ENCODE results near the gene REL.
"Not testable (repeated sequence)": the region's sequence is repeated elsewhere in the genome, so short reads cannot be mapped to it uniquely, and the experiment has no call there.

Gene REL

DNA sequence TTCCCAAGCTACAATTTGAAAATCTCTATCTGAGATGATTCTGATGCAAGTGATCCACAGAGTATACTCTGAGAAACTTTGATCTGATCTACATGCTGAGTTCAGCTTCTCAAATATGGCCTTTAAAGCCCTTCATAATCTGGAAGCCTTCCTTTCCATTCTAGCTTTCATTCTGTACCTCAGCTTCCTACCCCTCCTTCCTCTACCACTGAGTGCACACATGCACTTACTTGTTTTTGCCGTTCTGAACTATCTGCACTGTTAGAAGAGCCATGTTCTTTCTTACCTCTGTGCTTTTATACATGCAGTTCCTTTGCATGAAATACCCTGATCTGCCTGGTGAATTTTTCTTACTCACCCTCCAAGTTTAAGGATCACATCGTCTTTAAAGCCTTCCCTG is 25.0 kb downstream of the REL start:
- Histone ChIP-seq H3K36me3 (replicated peaks) (no peaks in the 10 kb centered on the region), H3K27me3 (replicated peaks) (no peaks in the 10 kb centered on the region), H3K4me3 (ENCODE audit: low read depth, low read length) (no peak overlapping the region), H3K27ac (no peak overlapping the region)
- in situ Hi-C loops (cut with HindIII; ENCODE audit: low pct_ligation_motif_present, low sequenced_read_pairs), result no loop called here
- DNase-seq, result no peak
- TF ChIP-seq, protein P1, sequence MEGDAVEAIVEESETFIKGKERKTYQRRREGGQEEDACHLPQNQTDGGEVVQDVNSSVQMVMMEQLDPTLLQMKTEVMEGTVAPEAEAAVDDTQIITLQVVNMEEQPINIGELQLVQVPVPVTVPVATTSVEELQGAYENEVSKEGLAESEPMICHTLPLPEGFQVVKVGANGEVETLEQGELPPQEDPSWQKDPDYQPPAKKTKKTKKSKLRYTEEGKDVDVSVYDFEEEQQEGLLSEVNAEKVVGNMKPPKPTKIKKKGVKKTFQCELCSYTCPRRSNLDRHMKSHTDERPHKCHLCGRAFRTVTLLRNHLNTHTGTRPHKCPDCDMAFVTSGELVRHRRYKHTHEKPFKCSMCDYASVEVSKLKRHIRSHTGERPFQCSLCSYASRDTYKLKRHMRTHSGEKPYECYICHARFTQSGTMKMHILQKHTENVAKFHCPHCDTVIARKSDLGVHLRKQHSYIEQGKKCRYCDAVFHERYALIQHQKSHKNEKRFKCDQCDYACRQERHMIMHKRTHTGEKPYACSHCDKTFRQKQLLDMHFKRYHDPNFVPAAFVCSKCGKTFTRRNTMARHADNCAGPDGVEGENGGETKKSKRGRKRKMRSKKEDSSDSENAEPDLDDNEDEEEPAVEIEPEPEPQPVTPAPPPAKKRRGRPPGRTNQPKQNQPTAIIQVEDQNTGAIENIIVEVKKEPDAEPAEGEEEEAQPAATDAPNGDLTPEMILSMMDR (IDR thresholded peaks at IDR 0.05; ENCODE audit: low read depth, low read length, missing control alignments), result no peak

DNA sequence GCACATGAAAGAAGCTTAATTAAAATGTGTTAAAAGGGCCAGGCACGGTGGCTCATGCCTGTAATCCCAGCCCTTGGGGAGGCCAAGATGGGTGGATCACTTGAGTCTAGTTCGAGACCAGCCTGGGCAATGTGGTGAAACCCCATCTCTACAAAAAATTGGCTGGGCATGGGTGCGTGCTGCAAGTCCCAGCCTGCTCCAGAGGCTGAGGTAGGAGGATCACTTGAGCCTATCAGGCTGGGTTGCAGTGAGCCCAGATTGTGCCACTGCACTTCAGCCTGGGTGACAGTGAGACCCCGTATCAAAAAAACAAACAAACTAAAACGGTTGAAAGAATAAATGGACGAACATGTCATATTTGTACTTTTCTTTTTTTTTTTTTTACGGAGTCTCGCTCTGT is 26.0 kb downstream of the REL start:
- TF ChIP-seq, protein P1 (IDR thresholded peaks at IDR 0.05; ENCODE audit: low read depth, low read length, missing control alignments), result no peak
- no peak overlapping the region for H3K4me3 ChIP-seq (ENCODE audit: low read depth, low read length)
- in situ Hi-C loops (cut with HindIII; ENCODE audit: low pct_ligation_motif_present, low sequenced_read_pairs), result no loop called here
- H3K36me3 ChIP-seq (replicated peaks), result no peaks in the 10 kb centered on the region
- H3K27me3 ChIP-seq (replicated peaks), result no peaks in the 10 kb centered on the region
- no peak for DNase-seq
- H3K27ac ChIP-seq, result no peak overlapping the region

DNA sequence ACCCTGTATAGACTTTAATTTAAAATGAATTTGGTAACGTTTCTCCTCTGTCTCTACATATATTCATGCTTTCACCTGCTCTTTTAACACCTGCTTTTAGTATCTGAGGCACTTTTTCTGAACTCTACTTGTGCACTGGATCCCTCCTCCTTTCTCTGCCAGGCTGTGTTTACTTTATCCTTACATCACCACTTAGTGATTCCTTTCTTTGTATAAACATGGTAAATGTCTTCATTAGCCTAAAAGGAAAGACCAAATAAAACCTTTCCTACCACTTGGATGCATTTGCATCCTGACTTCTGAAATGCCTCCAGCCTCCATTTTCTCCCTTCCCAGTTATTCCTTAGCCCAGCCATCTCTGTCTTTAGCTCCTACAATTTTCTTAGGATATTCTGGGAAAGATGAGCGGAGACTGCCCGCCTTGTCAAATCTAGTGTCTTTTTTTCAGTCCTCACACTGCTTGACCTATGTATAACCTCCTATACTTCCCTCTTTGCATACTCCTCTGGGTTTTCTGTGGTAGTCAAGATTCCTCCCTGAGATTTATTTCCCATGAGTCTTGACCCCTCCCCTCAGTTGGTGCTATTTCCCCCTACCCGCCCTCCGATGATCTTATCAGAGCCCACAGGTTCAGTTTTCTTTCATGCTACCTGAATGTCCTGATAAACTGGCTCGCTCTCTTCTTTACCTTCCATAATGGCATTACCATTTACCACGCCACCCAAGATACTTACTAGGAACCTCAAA is 44.8 kb downstream of the REL start:
- H3K27ac ChIP-seq, result no peak overlapping the region
- no peak overlapping the region for H3K4me3 ChIP-seq (ENCODE audit: low read depth, low read length)

DNA sequence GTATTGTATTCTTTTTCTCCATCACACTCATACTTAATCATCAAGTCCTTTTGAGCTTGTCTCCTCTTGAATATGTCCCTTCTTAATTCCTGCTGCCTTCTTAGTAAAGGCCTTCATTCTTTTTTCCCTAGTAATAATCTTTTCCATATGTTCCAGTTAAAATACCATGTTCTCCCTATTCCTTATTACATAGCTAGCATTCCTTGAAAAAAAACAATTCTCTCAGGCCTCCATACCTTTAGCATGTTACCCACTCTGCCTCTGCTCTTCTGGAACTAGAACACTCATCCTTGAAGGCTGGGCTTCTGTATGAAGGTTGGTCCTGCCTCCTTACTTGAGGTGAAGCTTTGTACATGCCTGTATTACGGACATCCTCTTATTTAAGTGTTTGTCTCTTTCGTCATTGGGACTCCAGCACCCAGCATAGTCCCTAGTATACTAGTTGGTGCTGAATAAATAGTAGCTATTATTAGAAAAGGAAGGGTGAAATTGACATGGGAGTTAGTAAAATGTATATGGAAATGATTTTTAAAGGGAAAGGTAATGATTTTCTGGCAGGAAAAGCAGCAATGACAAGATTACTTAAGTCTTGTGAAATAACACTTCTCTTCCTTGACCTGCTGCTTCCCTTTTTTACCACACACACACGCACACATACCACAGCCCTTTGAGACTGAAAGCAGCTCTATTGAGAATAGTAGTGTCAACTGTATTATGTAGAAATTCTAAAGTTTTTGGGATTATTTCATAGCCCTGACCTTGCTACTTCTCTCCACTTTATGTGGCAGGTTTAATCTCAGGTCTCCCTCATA is 45.6 kb downstream of the REL start:
- no peaks in the 10 kb centered on the region for H3K27me3 ChIP-seq (replicated peaks)
- peak; percentile 4 for DNase-seq
- no peak overlapping the region for H3K27ac ChIP-seq
- H3K36me3 ChIP-seq (replicated peaks), result no peaks in the 10 kb centered on the region
- TF ChIP-seq, protein P1 (IDR thresholded peaks at IDR 0.05; ENCODE audit: low read depth, low read length, missing control alignments), result no peak
- no peak overlapping the region for H3K4me3 ChIP-seq (ENCODE audit: low read depth, low read length)
- in situ Hi-C loops (cut with HindIII; ENCODE audit: low pct_ligation_motif_present, low sequenced_read_pairs), result no loop called here

More for the DNA sequence above, 44.8 kb downstream of the REL start:
- Histone ChIP-seq H3K36me3 (replicated peaks) (no peaks in the 10 kb centered on the region), H3K27me3 (replicated peaks) (no peaks in the 10 kb centered on the region)
- TF ChIP-seq, protein P1 (IDR thresholded peaks at IDR 0.05; ENCODE audit: low read depth, low read length, missing control alignments), result no peak
- in situ Hi-C loops (cut with HindIII; ENCODE audit: low pct_ligation_motif_present, low sequenced_read_pairs), result no loop called here
- DNase-seq, result no peak

DNA sequence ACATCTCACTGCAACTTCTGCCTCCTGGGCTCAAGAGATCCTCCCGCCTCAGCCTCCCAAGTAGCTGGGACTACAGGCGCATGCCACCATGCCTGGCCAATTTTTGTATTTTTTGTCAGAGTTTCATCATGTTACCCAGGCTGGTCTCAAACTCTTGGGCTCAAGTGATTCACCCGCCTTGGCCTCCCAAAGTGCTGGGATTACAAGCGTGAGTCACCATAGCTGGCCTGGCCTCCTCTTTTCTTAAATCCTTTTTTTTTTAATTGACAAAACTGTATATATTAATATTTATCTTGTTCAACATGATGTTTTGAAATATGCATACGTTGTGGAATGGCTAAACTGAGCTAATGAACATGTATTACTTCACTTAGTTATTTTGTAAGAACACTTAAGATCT is 50.7 kb downstream of the REL start:
- H3K27ac ChIP-seq; H3K36me3 ChIP-seq (replicated peaks); in situ Hi-C loops (cut with HindIII; ENCODE audit: low pct_ligation_motif_present, low sequenced_read_pairs); H3K4me3 ChIP-seq (ENCODE audit: low read depth, low read length); DNase-seq; H3K27me3 ChIP-seq (replicated peaks): not testable (repeated sequence)

DNA sequence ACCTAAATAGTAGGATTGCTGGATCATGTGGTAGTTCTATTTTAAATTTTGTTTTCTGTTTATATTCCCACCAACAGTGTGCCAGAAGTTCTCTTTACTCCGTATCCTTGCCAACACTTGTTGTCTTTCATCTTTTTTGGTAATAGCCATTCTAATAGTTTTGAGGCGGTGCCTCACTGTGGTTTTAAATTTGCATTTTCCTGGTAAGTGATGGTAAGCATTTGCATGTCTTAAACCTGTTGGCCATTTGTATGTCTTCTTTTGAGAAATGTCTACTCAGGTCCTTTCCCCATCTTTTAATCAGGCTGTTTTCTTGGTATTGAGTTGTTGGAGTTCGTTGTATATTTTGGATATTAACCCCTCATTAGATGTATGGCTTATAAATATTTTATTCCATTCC is 51.6 kb downstream of the REL start:
- no peaks in the 10 kb centered on the region for H3K36me3 ChIP-seq (replicated peaks)
- TF ChIP-seq, protein P1 (IDR thresholded peaks at IDR 0.05; ENCODE audit: low read depth, low read length, missing control alignments), result no peak
- H3K27me3 ChIP-seq (replicated peaks), result no peaks in the 10 kb centered on the region
- DNase-seq, result no peak
- no peak overlapping the region for H3K4me3 ChIP-seq (ENCODE audit: low read depth, low read length)
- in situ Hi-C loops (cut with HindIII; ENCODE audit: low pct_ligation_motif_present, low sequenced_read_pairs), result no loop called here
- no peak overlapping the region for H3K27ac ChIP-seq

Measured in brain microvascular endothelial cell (primary cell).